BLaER1 (cell line): Measurements from ENCODE around the gene FOXC1.

Source experiments
- H3K27ac ChIP-seq: shearing (Covaris generic); formaldehyde crosslinking; 2 replicates; pipeline ENCODE4 v1.8.1; 2022
- H3K27me3 ChIP-seq: shearing (Covaris generic); formaldehyde crosslinking; 2 replicates; pipeline ENCODE4 v1.8.1; 2022
- H3K36me3 ChIP-seq: shearing (Covaris generic); formaldehyde crosslinking; 2 replicates; pipeline ENCODE4 v1.8.1; 2022
- H3K4me1 ChIP-seq: shearing (Covaris generic); formaldehyde crosslinking; 2 replicates; pipeline ENCODE4 v1.8.1; 2022
- H3K4me2 ChIP-seq: shearing (Covaris generic); formaldehyde crosslinking; 2 replicates; pipeline ENCODE4 v1.8.1; 2022
- H3K4me3 ChIP-seq: shearing (Covaris generic); formaldehyde crosslinking; 2 replicates; pipeline ENCODE4 v1.8.1; 2022
- H3K9ac ChIP-seq: shearing (Covaris generic); formaldehyde crosslinking; 2 replicates; pipeline ENCODE4 v1.8.1; 2022
- H3K9me3 ChIP-seq: shearing (Covaris generic); formaldehyde crosslinking; 2 replicates; pipeline ENCODE4 v1.8.1; 2022
- H4K20me1 ChIP-seq: shearing (Covaris generic); formaldehyde crosslinking; 2 replicates; pipeline ENCODE4 v1.8.1; 2022
- Cebpa-rat ChIP-seq: shearing (Covaris generic); IDR thresholded peaks from 2 replicates; pipeline ENCODE4 v1.8.1; 2022

The FOXC1 gene

DNA sequence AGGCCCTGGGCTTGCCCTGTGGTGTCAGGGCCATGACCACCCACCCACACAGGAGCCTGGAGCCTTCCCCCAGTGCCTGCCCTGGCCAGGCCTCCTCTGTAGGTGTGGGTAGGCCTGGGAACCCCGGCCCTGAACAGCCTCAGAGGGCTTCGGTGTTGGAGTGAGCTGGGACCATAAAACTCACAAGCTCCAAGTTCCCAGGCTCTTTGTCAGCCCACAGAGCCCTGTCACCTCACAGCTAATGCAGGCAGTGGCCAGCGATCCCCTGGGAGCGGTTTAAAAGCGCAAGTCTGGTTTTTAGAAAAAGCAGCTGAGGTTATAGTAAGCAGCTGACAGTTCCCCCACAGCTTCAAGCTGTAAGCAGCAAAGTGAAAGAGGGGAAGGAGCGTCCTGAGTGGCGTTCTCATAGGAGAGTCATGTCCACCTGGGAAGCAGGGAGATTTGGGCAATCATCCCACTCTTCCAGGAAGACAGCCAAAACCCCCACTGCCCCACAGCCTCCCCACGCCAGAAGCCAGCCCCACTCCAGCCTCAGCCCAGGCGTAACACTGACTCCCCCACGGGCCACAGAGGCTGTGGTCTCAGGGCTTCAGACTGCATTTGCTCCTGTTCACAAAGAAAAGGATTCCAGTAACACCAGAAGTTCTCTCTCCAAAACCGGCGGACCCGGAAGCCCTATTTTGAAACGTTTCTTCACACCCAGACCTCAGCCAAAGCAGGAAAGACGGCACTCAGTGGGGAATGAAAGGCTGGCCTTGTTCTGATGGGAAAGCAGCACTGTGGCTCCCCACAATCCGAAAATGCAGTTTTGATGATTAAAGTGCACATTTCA, 34.3 kb upstream of the FOXC1 start:
- Histone ChIP-seq H3K4me3 (peak overlapping the region; percentile 50), H4K20me1 (no peaks in the 10 kb centered on the region), H3K4me2 (peak overlapping the region; percentile 92), H3K9ac (peak overlapping the region; percentile 69), H3K27ac (peak overlapping the region; percentile 65), H3K36me3 (no peaks in the 10 kb centered on the region), H3K4me1 (peaks cover 51% of the 10 kb centered on the region), H3K27me3 (no peaks in the 10 kb centered on the region), H3K9me3 (peaks cover 19% of the 10 kb centered on the region)
- TF ChIP-seq Cebpa-rat = no peak

DNA sequence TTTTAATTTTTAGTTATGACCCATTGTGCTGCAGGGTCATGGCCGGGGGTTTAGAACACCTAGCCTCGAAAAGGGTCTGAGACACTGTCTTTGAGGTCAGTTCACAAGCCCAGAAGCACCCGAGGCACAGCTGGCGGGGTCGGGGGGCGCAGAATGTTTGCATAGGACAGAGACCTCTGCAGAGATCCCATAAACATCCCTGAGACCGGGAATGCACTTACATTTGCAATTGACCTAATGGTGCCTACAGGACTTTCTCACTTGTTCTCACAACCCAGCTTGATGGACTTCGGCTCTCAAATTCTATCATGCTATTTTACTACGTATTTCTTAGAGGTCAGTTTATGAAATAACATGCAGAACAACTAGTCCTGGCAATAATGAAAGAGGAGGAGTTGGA, 33.5 kb upstream of the FOXC1 start:
- peak overlapping the region; percentile 92 for H3K4me2 ChIP-seq
- no peaks in the 10 kb centered on the region for H4K20me1 ChIP-seq
- no peaks in the 10 kb centered on the region for H3K27me3 ChIP-seq
- peaks cover 12% of the 10 kb centered on the region for H3K9me3 ChIP-seq
- TF ChIP-seq Cebpa-rat = no peak
- peak overlapping the region; percentile 65; the same call in 1 of the 2 replicates for H3K27ac ChIP-seq
- no peak overlapping the region for H3K4me3 ChIP-seq
- H3K4me1 ChIP-seq = peaks cover 51% of the 10 kb centered on the region
- peak overlapping the region; percentile 69; the same call in 1 of the 2 replicates for H3K9ac ChIP-seq
- H3K36me3 ChIP-seq = no peaks in the 10 kb centered on the region

DNA sequence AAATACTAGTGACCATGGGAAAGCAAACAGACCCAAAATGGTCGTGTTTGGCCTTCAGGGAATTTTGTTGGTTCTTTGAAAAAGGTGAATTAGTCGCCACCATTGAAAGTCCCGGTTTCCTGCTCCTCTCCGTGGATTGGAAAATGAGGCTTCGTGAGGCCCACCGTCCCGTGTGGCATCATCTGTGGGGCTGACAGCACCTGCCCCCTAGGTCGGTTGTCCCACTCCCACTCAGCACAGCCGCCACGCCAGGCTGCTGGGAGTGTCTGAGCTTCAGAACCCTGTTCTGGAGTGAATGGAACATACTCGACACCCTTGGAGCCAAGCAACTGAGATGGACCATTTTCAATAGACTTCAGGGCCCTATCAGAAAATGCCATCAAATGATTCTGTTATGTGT, 33.0 kb upstream of the FOXC1 start:
- Histone ChIP-seq H4K20me1 (no peaks in the 10 kb centered on the region), H3K4me2 (no peak overlapping the region), H3K9me3 (peaks cover 6% of the 10 kb centered on the region; the same call in 1 of the 2 replicates), H3K4me3 (no peak overlapping the region), H3K27me3 (no peaks in the 10 kb centered on the region), H3K27ac (no peak overlapping the region), H3K36me3 (no peaks in the 10 kb centered on the region), H3K4me1 (peaks cover 51% of the 10 kb centered on the region), H3K9ac (no peak overlapping the region)
- no peak for TF ChIP-seq Cebpa-rat

DNA sequence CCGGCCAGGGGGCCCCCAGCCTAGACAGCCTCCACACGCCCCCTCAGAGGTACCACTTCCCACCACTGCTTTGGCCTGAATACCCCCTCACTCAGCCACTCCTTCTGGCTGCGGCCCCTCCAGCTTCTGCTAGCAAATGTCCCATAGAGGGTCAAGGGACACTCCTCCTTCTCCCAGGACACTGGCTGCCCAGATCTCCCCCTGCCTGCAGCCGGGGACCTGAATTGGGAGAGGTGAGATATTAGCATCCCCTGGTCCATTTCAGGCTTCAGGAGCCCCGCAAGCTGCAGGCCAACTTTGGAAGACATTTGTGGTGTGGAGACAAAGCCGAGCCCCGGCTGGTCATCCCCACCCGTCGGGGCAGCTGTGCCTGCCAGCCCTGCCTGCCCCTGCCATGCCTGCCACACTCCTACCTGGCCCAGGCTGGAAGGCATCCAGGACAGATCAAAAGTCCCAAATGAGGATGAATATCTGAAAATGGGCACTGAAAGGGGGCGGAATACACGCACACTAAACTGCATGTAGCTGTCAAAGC, 32.5 kb upstream of the FOXC1 start:
- Histone ChIP-seq H3K36me3 (no peaks in the 10 kb centered on the region), H3K4me3 (no peak overlapping the region), H3K4me2 (no peak overlapping the region), H4K20me1 (no peaks in the 10 kb centered on the region), H3K9me3 (0 out of 2 replicates have a peak, but pooled peaks cover 1% of the 10 kb centered on the region), H3K27me3 (no peaks in the 10 kb centered on the region), H3K4me1 (peaks cover 51% of the 10 kb centered on the region), H3K27ac (no peak overlapping the region), H3K9ac (no peak overlapping the region)
- TF ChIP-seq Cebpa-rat = no peak

DNA sequence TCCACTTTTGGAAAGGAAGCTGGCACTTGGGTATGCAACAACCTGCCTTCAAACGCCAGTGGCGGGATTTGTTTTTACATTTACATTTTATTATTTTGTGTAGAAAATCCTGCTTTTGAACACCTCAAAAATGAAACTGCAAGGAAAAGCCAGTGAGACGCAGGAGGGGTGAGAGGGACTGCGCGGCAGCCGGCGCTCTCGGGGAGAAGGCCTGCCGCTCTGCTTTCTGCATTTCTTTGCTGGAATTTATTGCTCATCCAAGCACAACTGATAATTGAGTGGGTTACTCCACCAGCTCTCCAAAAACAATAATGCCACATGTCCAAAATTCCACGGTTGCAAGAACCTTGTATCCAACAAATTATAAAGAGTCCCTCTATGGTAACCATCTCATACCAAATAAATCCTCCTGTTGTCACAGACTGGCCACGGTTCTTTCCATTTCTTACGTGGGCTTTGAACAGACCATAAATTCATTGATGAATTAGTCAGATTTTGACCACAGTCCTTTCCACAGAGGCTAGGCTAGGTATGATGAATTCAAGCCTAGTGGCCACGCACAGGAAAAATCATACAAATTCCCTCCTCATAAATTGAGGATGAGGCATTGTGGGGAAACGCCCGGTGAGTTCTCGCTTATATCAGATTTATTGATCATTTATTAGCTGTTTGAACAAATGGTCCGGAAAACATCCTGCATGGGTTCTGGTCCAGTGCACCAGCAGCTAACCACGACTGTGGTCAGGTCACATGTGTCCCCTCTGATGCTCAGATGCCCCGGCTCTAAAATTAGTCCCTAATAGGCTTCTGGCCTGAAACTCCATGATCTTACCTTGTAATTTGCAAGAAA, 31.6 kb upstream of the FOXC1 start:
- Histone ChIP-seq H3K4me1 (peaks cover 51% of the 10 kb centered on the region), H3K36me3 (no peaks in the 10 kb centered on the region), H3K27me3 (no peaks in the 10 kb centered on the region), H3K4me3 (no peak overlapping the region), H3K4me2 (peak overlapping the region; percentile 55), H3K9ac (no peak overlapping the region), H3K27ac (no peak overlapping the region), H4K20me1 (no peaks in the 10 kb centered on the region), H3K9me3 (no peaks in the 10 kb centered on the region)
- TF ChIP-seq Cebpa-rat = no peak

DNA sequence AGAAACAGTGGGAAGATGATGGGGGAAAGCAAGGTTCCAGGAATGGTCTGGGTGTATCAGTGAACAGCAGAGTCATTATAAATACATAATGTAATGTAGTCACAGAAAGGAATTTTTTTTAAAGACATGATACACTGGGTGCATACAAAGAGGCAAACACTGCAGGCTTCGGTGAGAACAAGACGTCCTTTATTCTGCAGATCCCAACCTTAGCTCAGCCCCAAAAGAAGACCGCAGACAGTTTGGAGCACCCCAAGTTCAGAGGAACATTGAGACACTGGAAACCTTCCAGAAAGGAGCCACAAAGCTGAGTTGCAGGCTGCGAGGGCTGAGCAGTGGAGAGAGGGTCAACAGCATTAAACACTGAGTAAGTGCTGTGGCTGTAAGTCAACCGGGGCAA, 30.6 kb upstream of the FOXC1 start:
- Histone ChIP-seq H4K20me1 (no peaks in the 10 kb centered on the region), H3K4me3 (no peak overlapping the region), H3K9ac (no peak overlapping the region), H3K4me1 (peaks cover 49% of the 10 kb centered on the region), H3K9me3 (no peaks in the 10 kb centered on the region), H3K27me3 (no peaks in the 10 kb centered on the region), H3K27ac (no peak overlapping the region), H3K36me3 (no peaks in the 10 kb centered on the region), H3K4me2 (peak overlapping the region; percentile 55)
- TF ChIP-seq Cebpa-rat = no peak

DNA sequence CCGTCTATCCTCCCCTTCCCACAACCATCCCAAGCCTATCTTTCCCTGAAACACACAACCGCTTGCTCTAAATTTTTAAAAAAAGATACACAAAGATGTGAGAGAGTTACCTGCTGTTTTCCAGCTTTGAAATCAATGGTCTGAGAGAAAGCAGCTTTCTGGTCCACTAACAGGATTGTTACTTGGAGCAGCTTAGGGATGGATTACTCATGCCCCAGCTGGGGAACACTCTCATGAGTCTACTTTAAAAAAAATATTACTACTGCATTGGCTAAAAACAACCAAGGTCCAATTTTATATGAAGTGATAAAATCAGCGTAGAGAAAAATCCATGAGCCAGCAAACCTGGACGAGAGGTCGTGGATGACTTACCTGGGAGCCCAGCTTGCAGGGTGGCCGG, 29.6 kb upstream of the FOXC1 start:
- H3K4me2 ChIP-seq = no peak overlapping the region
- no peak overlapping the region for H3K9ac ChIP-seq
- H3K36me3 ChIP-seq = no peaks in the 10 kb centered on the region
- H3K4me3 ChIP-seq = no peak overlapping the region
- H4K20me1 ChIP-seq = no peaks in the 10 kb centered on the region
- H3K9me3 ChIP-seq = no peaks in the 10 kb centered on the region
- no peaks in the 10 kb centered on the region for H3K27me3 ChIP-seq
- H3K4me1 ChIP-seq = peaks cover 39% of the 10 kb centered on the region
- TF ChIP-seq Cebpa-rat = no peak
- H3K27ac ChIP-seq = no peak overlapping the region

DNA sequence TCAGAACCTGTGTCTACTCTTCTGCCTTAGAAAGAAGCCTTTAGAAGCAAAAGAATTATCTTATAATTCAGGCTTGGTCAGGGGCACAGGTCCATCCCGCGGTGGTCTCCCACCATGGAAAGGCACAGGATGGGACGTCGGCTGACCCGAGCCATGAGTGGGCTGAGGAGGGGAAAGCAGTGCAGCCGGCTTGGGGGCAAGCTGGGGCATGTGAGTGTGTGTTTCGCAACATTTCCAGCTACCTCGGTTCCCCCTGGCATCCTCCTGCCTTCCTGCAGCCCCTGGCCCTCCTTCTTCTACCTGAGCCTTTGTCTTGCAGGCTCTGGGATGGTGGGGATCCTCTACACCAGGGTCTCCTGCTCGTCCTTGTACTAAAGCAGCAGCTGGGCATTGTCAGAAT, 29.1 kb upstream of the FOXC1 start:
- no peak overlapping the region for H3K27ac ChIP-seq
- no peaks in the 10 kb centered on the region for H3K27me3 ChIP-seq
- no peaks in the 10 kb centered on the region for H3K9me3 ChIP-seq
- TF ChIP-seq Cebpa-rat = peak; percentile 65; the same call in 1 of the 2 replicates
- H3K4me3 ChIP-seq = no peak overlapping the region
- no peak overlapping the region for H3K9ac ChIP-seq
- no peaks in the 10 kb centered on the region for H4K20me1 ChIP-seq
- H3K4me2 ChIP-seq = no peak overlapping the region
- H3K36me3 ChIP-seq = no peaks in the 10 kb centered on the region
- peaks cover 34% of the 10 kb centered on the region for H3K4me1 ChIP-seq

DNA sequence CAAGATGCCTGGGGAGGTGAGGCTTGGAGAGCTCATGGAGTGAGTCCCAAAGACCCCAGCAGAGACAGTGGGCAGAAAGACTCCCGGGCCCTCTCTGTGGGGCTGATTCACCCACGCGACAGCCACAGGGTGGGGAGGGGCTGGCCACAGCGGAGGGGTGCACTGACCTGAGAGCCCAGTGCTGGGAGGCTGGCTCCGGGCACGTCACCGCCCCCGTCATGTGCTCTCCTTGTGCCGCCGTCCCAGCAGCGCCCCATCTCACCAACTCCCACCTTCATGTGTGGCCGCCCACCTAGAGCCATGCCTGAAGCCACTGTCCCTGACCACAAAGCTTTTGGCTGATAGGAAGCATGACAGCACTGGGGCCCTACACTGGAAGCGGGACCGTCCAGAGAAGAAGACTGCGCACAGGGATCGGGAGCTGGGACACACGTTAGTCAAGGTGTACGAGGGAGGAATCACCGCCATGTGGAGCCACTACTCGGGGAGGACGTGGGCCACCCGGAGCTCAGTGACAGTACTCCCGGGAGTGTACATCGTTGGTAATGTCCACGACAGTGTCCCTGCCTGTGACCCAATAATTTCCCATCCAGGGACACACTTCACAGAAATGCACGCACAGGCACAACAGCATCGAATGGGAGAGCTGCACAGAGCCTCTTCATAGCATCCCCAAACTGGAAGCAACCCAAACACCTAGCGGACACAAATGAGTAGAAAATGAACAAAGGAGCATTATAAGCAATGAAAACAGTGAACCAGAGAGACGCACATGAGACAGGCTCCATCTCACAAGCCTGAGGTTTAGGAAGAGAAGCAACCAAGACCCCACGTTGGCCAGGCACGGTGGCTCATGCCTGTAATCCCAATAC, 28.4 kb upstream of the FOXC1 start:
- H3K27ac ChIP-seq = no peak overlapping the region
- TF ChIP-seq Cebpa-rat = no peak
- H3K9ac ChIP-seq = no peak overlapping the region
- H3K4me2 ChIP-seq = no peak overlapping the region
- no peaks in the 10 kb centered on the region for H4K20me1 ChIP-seq
- H3K4me3 ChIP-seq = no peak overlapping the region
- peaks cover 27% of the 10 kb centered on the region for H3K4me1 ChIP-seq
- no peaks in the 10 kb centered on the region for H3K27me3 ChIP-seq
- H3K9me3 ChIP-seq = no peaks in the 10 kb centered on the region
- no peaks in the 10 kb centered on the region for H3K36me3 ChIP-seq
